Stimulated activated CD4-positive, alpha-beta T cell treated with anti-CD3 and anti-CD28 coated beads, Interleukin-1b, Interleukin-23, amount 100 ng/mL, for 1 hour (primary cell): ENCODE data around the gene ZMYND12.

Experiments used
- DNase-seq, 2 donors: peaks; one replicate each; pipeline ENCODE4 v3.0.0-alpha.2; 2020; ENCODE audit warnings: low read depth in 2 of 2

Gene ZMYND12

GRCh38 chr1:42392967-42393848, 62.6 kb downstream of the ZMYND12 start:
- no peak for DNase-seq

- DNase-seq = no peak
These were observed 63.6 kb downstream of the ZMYND12 start for GRCh38 chr1:42392255-42392654.

GRCh38 chr1:42386051-42386450, 69.8 kb downstream of the ZMYND12 start:
- DNase-seq = no peak

GRCh38 chr1:42385283-42385682, 70.5 kb downstream of the ZMYND12 start:
- no peak for DNase-seq

GRCh38 chr1:42381280-42381673, 74.5 kb downstream of the ZMYND12 start:
- no peak for DNase-seq

- DNase-seq = no peak
These were observed 75.1 kb downstream of the ZMYND12 start, which contains the start of gene RIMKLA for GRCh38 chr1:42380586-42381279. Gene RIMKLA, plus strand, starts transcription at chr1:42380792. Its CDS starts 143 bp downstream, at chr1:42380935.
